ENCODE data around the gene PRICKLE1. TPM values are rescaled to one million over a fixed set of nuclear protein-coding genes. Genes with fewer than 3 reads are reported as not detected.

Gene PRICKLE1
- total RNA-seq, 1 donor from 2014 or later: 20.9 TPM

- no peak for DNase-seq
- Histone ChIP-seq H3K4me3 (no peak overlapping the region), H3K27me3 (ENCODE audit: low read depth) (no peaks in the 10 kb centered on the region), H3K27ac (replicated peaks) (no peak overlapping the region), H3K4me1 (no peaks in the 10 kb centered on the region), H3K36me3 (peaks cover 9% of the 10 kb centered on the region), H3K9me3 (replicated peaks) (no peaks in the 10 kb centered on the region)
- intact Hi-C loops (cut with micrococcal nuclease): no loop called here
- no peak for TF ChIP-seq CTCF (IDR thresholded peaks at IDR 0.05; ENCODE audit: borderline replicate concordance)
Measured at GRCh38 chr12:42428850-42429249, 160.7 kb downstream of the PRICKLE1 start.

GRCh38 chr12:42426746-42427145, 162.8 kb downstream of the PRICKLE1 start:
- H3K9me3 ChIP-seq (replicated peaks): no peaks in the 10 kb centered on the region
- DNase-seq: no peak
- H3K4me1 ChIP-seq: peaks cover 16% of the 10 kb centered on the region
- peaks cover 2% of the 10 kb centered on the region for H3K36me3 ChIP-seq
- intact Hi-C loops (cut with micrococcal nuclease): no loop called here
- no peak for TF ChIP-seq CTCF (IDR thresholded peaks at IDR 0.05; ENCODE audit: borderline replicate concordance)
- no peak overlapping the region for H3K27ac ChIP-seq (replicated peaks)
- no peaks in the 10 kb centered on the region for H3K27me3 ChIP-seq (ENCODE audit: low read depth)
- no peak overlapping the region for H3K4me3 ChIP-seq

- Histone ChIP-seq H3K4me3 (no peak overlapping the region), H3K9me3 (replicated peaks) (no peaks in the 10 kb centered on the region), H3K27me3 (ENCODE audit: low read depth) (no peaks in the 10 kb centered on the region), H3K4me1 (peaks cover 26% of the 10 kb centered on the region), H3K27ac (replicated peaks) (peak overlapping the region; percentile 59), H3K36me3 (no peaks in the 10 kb centered on the region)
- no peak for DNase-seq
- intact Hi-C loops (cut with micrococcal nuclease): no loop called here
- TF ChIP-seq CTCF (IDR thresholded peaks at IDR 0.05; ENCODE audit: borderline replicate concordance): no peak
Measured at GRCh38 chr12:42422785-42423184, 166.8 kb downstream of the PRICKLE1 start.

- Histone ChIP-seq H3K27me3 (ENCODE audit: low read depth) (no peaks in the 10 kb centered on the region), H3K9me3 (replicated peaks) (no peaks in the 10 kb centered on the region), H3K36me3 (no peaks in the 10 kb centered on the region), H3K4me3 (no peak overlapping the region), H3K27ac (replicated peaks) (peak overlapping the region; percentile 59), H3K4me1 (peaks cover 26% of the 10 kb centered on the region)
- no peak for TF ChIP-seq CTCF (IDR thresholded peaks at IDR 0.05; ENCODE audit: borderline replicate concordance)
- intact Hi-C loops (cut with micrococcal nuclease): no loop called here
- no peak for DNase-seq
Measured at GRCh38 chr12:42421844-42422779, 167.4 kb downstream of the PRICKLE1 start.

GRCh38 chr12:42420395-42420794, 169.2 kb downstream of the PRICKLE1 start:
- no peaks in the 10 kb centered on the region for H3K9me3 ChIP-seq (replicated peaks)
- no peak for TF ChIP-seq CTCF (IDR thresholded peaks at IDR 0.05; ENCODE audit: borderline replicate concordance)
- no peaks in the 10 kb centered on the region for H3K27me3 ChIP-seq (ENCODE audit: low read depth)
- H3K27ac ChIP-seq (replicated peaks): no peak overlapping the region
- H3K4me3 ChIP-seq: no peak overlapping the region
- DNase-seq: no peak
- H3K36me3 ChIP-seq: no peaks in the 10 kb centered on the region
- intact Hi-C loops (cut with micrococcal nuclease): no loop called here
- H3K4me1 ChIP-seq: peaks cover 26% of the 10 kb centered on the region

Measured in left ventricle myocardium inferior (tissue), 1 donor.